ENCODE results near the gene FBXO11. TPM values are rescaled to one million over a fixed set of nuclear protein-coding genes. Genes with fewer than 3 reads are reported as not detected.

The FBXO11 gene
- total and polyA plus RNA-seq, 10 of the 15 experiments (the other 5 are each of a cell fraction or from before 2014, with no cell fraction given) = 5.9 to 38.9 (median 22.5) TPM

GRCh38 chr2:47890711-47891368, 15.5 kb downstream of the FBXO11 start:
- CTCF ChIA-PET = interaction anchor here (0.6 kb wide), 1 partner anchor 395 kb away, joined by 3 read pairs; no protein-coding TSS in a partner anchor
- ATAC-seq = no peak
- TF ChIP-seq SUPT20H (IDR thresholded peaks at IDR 0.05; ENCODE audit: borderline replicate concordance, control insufficient read depth, low read depth, low read length) = no peak
- TF ChIP-seq CREM (IDR thresholded peaks at IDR 0.05; ENCODE audit: low read depth) = no peak
- no peak for TF ChIP-seq NFYA (IDR thresholded peaks at IDR 0.05; ENCODE audit: borderline replicate concordance, low read depth, low read length)
- TF ChIP-seq NR2F1 (conservative IDR thresholded peaks at IDR 0.05) = no peak
- no peak for TF ChIP-seq NKRF (conservative IDR thresholded peaks at IDR 0.05)
- no peak for TF ChIP-seq ATF2 (IDR thresholded peaks at IDR 0.05; ENCODE audit: low read length)
- TF ChIP-seq NFYB (IDR thresholded peaks at IDR 0.05; ENCODE audit: insufficient read depth, low read depth, low read length) = no peak
- TF ChIP-seq CBX3 (IDR thresholded peaks at IDR 0.05; ENCODE audit: borderline replicate concordance, low read depth) = no peak
- TF ChIP-seq ZNF687 (IDR thresholded peaks at IDR 0.05) = no peak
- TF ChIP-seq ESRRA (IDR thresholded peaks at IDR 0.05; ENCODE audit: low read length) = no peak
- no peak for TF ChIP-seq BACH1 (IDR thresholded peaks at IDR 0.05; ENCODE audit: borderline replicate concordance)
- TF ChIP-seq CHD1 (IDR thresholded peaks at IDR 0.05; ENCODE audit: low read depth, low read length) = no peak
- no peak for TF ChIP-seq SREBF2 (IDR thresholded peaks at IDR 0.05; ENCODE audit: low read length)
- no peak for TF ChIP-seq SUZ12 (IDR thresholded peaks at IDR 0.05; ENCODE audit: unreplicated experiment)
- TF ChIP-seq E2F4 (IDR thresholded peaks at IDR 0.05; ENCODE audit: low read depth, low read length) = no peak
- no peak for TF ChIP-seq KAT2A (conservative IDR thresholded peaks at IDR 0.05; ENCODE audit: control insufficient read depth, low read depth, low read length)

More at GRCh38 chr2:47890711-47891368, 15.5 kb downstream of the FBXO11 start:
- Histone ChIP-seq H3K4me3 (no peak overlapping the region), H3K4me2 (ENCODE audit: control insufficient read depth, insufficient read depth) (no peak overlapping the region), H4K20me1 (ENCODE audit: control insufficient read depth, insufficient read depth) (no peaks in the 10 kb centered on the region), H3K4me1 (ENCODE audit: control insufficient read depth, insufficient read depth, low read length) (no peaks in the 10 kb centered on the region), H3K36me3 (ENCODE audit: control insufficient read depth in 2 of 2, insufficient read depth in 2 of 2, low read length in 1 of 2) (peaks cover 0 to 5% of the 10 kb centered on the region in 2 experiments; a peak in 3 of 4 replicates), H3K27me3 (replicated peaks in 1 of 2; ENCODE audit: control insufficient read depth in 2 of 2, insufficient read depth in 2 of 2, low read length in 1 of 2) (no peaks in the 10 kb centered on the region), H2AFZ (ENCODE audit: control insufficient read depth, low read depth, low read length) (no peak overlapping the region), H3K9ac (ENCODE audit: control insufficient read depth, insufficient read depth, low read length) (no peak overlapping the region), H3K79me2 (ENCODE audit: control insufficient read depth, insufficient read depth, low read length) (peaks cover 96% of the 10 kb centered on the region), H3K9me3 (replicated peaks; ENCODE audit: control insufficient read depth, insufficient read depth, low read length) (no peaks in the 10 kb centered on the region; the same call in 2 of the 3 replicates), H3K27ac (ENCODE audit: control insufficient read depth, insufficient read depth) (no peak overlapping the region)
- no TSS peak for BruUV-seq (replicated peaks)
- 89% methylated on average over 10 of the region's 10 CpGs for WGBS (ENCODE audit: insufficient coverage, insufficient replicate concordance, low lambda C conversion rate, missing lambda C conversion rate)
- ChIA-PET RAD21 (ENCODE audit: unreplicated experiment) (no interaction called here), POLR2A (no interaction called here), SMC1A (ENCODE audit: uncharacterized antibody, unreplicated experiment) (interaction anchor here (0.8 to 1.0 kb wide), 2 partner anchors 11 kb away, joined by 3 to 5 read pairs; no protein-coding TSS in a partner anchor)
- FAIRE-seq = no peak
- no peak for DNase-seq (ENCODE audit: low read depth, low spot score)
- intact Hi-C loops (cut with micrococcal nuclease; ENCODE audit: unreplicated experiment) (no loop called here), in situ Hi-C loops (cut with MboI) (no loop called here)

All from GM12878 (cell line).